HEK293T (cell line): ENCODE data around the gene NABP1.
"Not testable (repeated sequence)": the region's sequence is repeated elsewhere in the genome, so short reads cannot be mapped to it uniquely, and the experiment has no call there.

Experiments
- CTCF ChIA-PET: fragments of 350-600 bp; formaldehyde crosslinking; extraction: SDS; loops from one replicate; lab custom pipeline; 2021; ENCODE audit warnings: antibody characterized with exemption, inconsistent platforms; lab: Yijun Ruan, JAX
- POLR2A ChIA-PET: fragments of 350-600 bp; formaldehyde crosslinking; extraction: SDS; loops from one replicate; lab custom pipeline; 2020; ENCODE audit warnings: antibody characterized with exemption, inconsistent platforms; lab: Yijun Ruan, JAX
- DNase-seq: peaks from one replicate; pipeline ENCODE4 v3.0.0; 2012; ENCODE audit warnings: mixed read lengths; ENCODE audit errors: extremely low spot score
- ARNT ChIP-seq: fragments of 450-650 bp; IDR thresholded peaks from 2 replicates; pipeline ENCODE4 v1.6.1; 2017; ENCODE audit warnings: mild to moderate bottlenecking
- BHLHE40 ChIP-seq: fragments of 450-650 bp; IDR thresholded peaks from 2 replicates; pipeline ENCODE4 v1.6.1; 2016; ENCODE audit warnings: mild to moderate bottlenecking, moderate library complexity, borderline replicate concordance
- CTBP1 ChIP-seq: fragments of 450-650 bp; IDR thresholded peaks from 2 replicates; pipeline ENCODE4 v1.6.1; 2016; ENCODE audit warnings: borderline replicate concordance
- ELF4 ChIP-seq: fragments of 450-650 bp; IDR thresholded peaks from 2 replicates; pipeline ENCODE4 v1.6.1; 2017; ENCODE audit warnings: antibody characterized with exemption
- FOXA1 ChIP-seq: fragments of 450-650 bp; IDR thresholded peaks from 2 replicates; pipeline ENCODE4 v1.6.1; 2016; ENCODE audit warnings: mild to moderate bottlenecking
- FOXK2 ChIP-seq: fragments of 450-650 bp; IDR thresholded peaks from 2 replicates; pipeline ENCODE4 v1.6.1; 2016; ENCODE audit warnings: mild to moderate bottlenecking
- FOXM1 ChIP-seq: fragments of 450-650 bp; IDR thresholded peaks from 2 replicates; pipeline ENCODE4 v1.6.1; 2017; ENCODE audit warnings: mild to moderate bottlenecking, borderline replicate concordance
- HDGF ChIP-seq: fragments of 450-650 bp; IDR thresholded peaks from 2 replicates; pipeline ENCODE4 v1.6.1; 2017; ENCODE audit warnings: antibody characterized with exemption, borderline replicate concordance
- L3MBTL2 ChIP-seq: fragments of 450-650 bp; conservative IDR thresholded peaks from 2 replicates; pipeline ENCODE4 v1.6.1; 2016; ENCODE audit warnings: mild to moderate bottlenecking
- LEF1 ChIP-seq: fragments of 450-650 bp; IDR thresholded peaks from 2 replicates; pipeline ENCODE4 v1.6.1; 2017; ENCODE audit warnings: mild to moderate bottlenecking, borderline replicate concordance
- NFRKB ChIP-seq: fragments of 450-650 bp; IDR thresholded peaks from 2 replicates; pipeline ENCODE4 v1.6.1; 2016; ENCODE audit warnings: mild to moderate bottlenecking, moderate library complexity
- SP1 ChIP-seq: fragments of 450-650 bp; IDR thresholded peaks from 2 replicates; pipeline ENCODE4 v1.6.1; 2017
- SUZ12 ChIP-seq: fragments of 450-650 bp; IDR thresholded peaks from 2 replicates; pipeline ENCODE4 v1.6.1; 2016; ENCODE audit warnings: mild to moderate bottlenecking
- TARDBP ChIP-seq: fragments of 450-650 bp; IDR thresholded peaks from 2 replicates; pipeline ENCODE4 v1.6.1; 2016
- ZNF384 ChIP-seq: fragments of 450-650 bp; IDR thresholded peaks from 2 replicates; pipeline ENCODE4 v1.6.1; 2016
- TF ChIP-seq, protein P1 (sequence below): fragments of 450-650 bp; IDR thresholded peaks from 2 replicates; pipeline ENCODE4 v1.6.1; 2016

NABP1 gene

DNA sequence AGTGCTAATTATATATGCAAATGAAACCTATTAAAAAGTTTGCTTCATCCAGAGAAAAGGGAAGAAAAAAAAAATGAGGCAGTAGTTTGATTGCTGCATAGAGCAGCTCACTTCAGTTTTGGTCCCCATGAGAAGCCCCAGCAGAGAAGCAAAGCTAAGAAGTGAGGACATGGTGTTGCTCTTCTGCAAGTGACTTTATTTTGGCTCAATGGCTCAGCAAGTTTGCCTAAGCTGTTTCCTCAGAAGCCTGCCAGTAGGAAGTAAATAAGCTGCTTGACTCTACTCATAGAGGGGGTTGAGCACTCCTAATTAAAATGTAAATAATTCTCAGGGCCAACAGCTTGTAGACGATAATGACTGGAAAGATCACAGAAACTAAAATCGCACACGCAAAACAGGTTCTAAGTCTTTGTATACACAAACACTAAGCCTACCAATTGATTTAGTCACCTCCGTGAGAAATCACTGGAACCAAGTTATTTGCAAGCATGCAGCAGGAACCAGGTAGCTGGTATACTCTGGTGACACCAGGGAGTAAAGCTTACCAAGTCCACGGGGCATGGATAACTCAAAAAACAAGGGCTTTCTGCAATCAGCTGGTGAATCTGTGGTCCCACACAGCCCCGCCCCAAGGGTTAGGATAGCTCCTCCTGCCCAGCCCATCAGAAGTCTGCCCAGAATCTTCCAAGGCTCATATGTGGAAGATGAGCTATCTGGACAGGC lies 39.7 kb upstream of the NABP1 start:
- no peak for DNase-seq
- POLR2A ChIA-PET = interaction anchor here (0.6 to 2.2 kb wide), 2 partner anchors 40 to 77 kb away, joined by 3 to 8 read pairs; partner anchors contain the start of gene NABP1

DNA sequence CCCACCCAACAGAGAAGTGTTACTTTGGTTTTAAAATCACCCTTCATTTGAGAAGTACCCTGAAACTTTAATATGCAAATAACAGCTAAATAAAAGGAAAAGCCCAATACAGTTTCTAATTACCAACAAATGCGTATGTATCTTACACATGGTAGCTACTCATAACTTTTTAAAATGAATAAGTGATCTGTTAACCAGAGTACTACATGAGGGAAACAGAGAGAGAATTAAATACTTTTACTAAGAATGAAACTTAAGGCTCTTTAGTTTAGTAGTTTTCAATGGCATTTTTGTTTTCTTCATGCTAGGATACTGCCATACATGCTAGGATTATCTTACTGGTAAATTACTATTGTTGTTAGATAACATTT lies 39.1 kb upstream of the NABP1 start:
- POLR2A ChIA-PET = interaction anchor here (2.2 kb wide), 1 partner anchor 39 kb away, joined by 8 read pairs; the partner anchor contains the start of gene NABP1
- CTCF ChIA-PET = no interaction called here
- TF ChIP-seq ELF4 (no peak), CTBP1 (no peak), ZNF384 (no peak), SP1 (no peak), BHLHE40 (no peak), NFRKB (no peak), L3MBTL2 (no peak)
- TF ChIP-seq, protein P1, sequence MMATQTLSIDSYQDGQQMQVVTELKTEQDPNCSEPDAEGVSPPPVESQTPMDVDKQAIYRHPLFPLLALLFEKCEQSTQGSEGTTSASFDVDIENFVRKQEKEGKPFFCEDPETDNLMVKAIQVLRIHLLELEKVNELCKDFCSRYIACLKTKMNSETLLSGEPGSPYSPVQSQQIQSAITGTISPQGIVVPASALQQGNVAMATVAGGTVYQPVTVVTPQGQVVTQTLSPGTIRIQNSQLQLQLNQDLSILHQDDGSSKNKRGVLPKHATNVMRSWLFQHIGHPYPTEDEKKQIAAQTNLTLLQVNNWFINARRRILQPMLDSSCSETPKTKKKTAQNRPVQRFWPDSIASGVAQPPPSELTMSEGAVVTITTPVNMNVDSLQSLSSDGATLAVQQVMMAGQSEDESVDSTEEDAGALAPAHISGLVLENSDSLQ = no peak
- no peak for DNase-seq

More for the DNA sequence above, 39.7 kb upstream of the NABP1 start:
- CTCF ChIA-PET = no interaction called here
- no peak for TF ChIP-seq FOXM1
- TF ChIP-seq SP1 = no peak
- no peak for TF ChIP-seq SUZ12
- TF ChIP-seq FOXK2 = no peak
- TF ChIP-seq CTBP1 = no peak
- no peak for TF ChIP-seq LEF1
- no peak for TF ChIP-seq ARNT
- TF ChIP-seq TARDBP = no peak
- no peak for TF ChIP-seq L3MBTL2

DNA sequence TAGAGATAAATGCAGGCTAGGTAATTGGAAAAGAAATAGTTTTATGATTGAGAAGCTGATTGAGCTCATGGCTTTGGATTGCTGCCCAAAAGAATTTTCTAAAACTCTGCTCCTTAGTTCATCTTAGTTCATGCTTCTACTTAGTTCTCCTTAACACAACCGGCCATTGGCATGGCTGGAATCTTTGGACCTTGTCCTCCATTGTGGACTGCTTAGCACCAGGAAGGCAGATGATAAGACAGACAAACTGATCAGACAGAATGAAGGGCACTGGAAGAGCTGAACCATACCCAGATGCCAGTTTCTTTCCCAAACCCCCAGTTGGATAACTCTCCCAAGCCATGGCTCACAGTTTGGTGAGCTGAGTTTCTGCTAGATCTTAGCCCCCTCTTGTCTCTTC lies 36.3 kb upstream of the NABP1 start:
- ChIA-PET POLR2A (interaction anchor here (1.7 to 2.4 kb wide), 2 partner anchors 10 to 36 kb away, joined by 4 to 14 read pairs; partner anchors contain the start of gene NABP1), CTCF (no interaction called here)
- TF ChIP-seq ARNT (no peak), FOXK2 (no peak), HDGF (no peak), BHLHE40 (no peak)
- TF ChIP-seq, protein P1 = no peak
- DNase-seq = no peak

DNA sequence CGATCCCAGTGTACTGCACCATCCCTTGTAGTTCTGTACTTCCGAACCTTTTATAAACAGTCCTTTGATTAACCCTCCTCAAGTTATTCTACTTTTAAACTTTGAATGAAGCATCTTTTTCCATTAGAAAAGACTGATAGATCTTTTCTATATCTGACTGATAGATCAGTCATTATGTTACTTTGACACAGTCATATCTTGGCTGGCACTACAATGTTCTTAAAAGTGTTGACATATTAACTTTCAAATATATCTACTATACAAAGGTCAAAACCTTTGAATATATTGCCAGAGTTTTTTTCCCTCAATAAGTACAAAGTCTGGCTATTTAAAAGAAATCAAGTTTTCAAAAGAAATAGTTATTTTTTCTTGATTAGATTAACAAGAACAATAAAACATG lies 35.4 kb upstream of the NABP1 start:
- DNase-seq = no peak
- ChIA-PET CTCF (interaction anchor here (1.0 to 1.1 kb wide), 2 partner anchors 11 to 14 kb away, joined by 3 read pairs; no protein-coding TSS in a partner anchor), POLR2A (no interaction called here)
- TF ChIP-seq FOXM1 = no peak

DNA sequence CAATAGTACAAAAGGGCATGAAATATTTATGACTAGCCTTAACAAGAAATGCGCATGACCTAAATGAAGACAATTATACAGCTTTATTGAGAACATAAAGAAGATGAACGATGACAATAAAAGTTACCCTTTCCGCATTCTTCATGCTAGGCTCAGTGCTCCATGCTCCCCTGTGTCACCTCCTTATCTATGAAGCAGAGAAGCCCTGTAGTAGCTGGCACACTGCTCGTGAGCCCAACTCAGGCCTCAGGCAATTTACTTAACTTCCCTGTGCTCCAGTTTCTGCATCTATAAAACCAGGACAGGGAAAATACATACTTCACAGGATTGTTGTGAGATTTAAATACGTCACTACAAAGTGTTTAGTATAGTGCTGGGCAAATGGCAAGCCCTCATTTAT lies 34.5 kb upstream of the NABP1 start:
- POLR2A ChIA-PET = interaction anchor here (1.1 kb wide), 1 partner anchor 34 kb away, joined by 4 read pairs; the partner anchor contains the start of gene NABP1

DNA sequence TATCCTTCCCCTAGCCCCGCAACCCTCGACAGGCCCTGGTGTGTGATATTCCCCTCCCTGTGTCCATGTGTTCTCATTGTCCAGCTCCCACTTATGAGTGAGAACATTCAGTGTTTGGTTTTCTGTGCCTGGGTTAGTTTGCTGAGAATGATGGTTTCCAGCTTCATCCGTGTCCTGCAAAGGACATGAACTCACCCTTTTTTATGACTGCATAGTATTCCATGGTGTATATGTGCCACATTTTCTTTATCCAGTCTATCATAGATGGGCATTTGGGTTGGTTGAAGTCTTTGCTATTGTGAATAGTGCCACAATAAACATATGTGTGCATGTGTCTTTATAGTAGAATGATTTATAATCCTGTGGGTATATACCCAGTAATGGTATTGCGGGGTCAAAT lies 33.3 kb upstream of the NABP1 start:
- POLR2A ChIA-PET = interaction anchor here (1.2 kb wide), 1 partner anchor 33 kb away, joined by 3 read pairs; the partner anchor contains the start of gene NABP1
- DNase-seq, CTCF ChIA-PET: not testable (repeated sequence)

More for the DNA sequence above, 34.5 kb upstream of the NABP1 start:
- no peak for TF ChIP-seq TARDBP
- TF ChIP-seq, protein P1 = peak; percentile 51
- peak; percentile 24 for DNase-seq
- CTCF ChIA-PET = interaction anchor here (0.6 to 1.1 kb wide), 4 partner anchors 12 to 69 kb away, joined by 3 to 8 read pairs (median 4); no protein-coding TSS in a partner anchor

DNA sequence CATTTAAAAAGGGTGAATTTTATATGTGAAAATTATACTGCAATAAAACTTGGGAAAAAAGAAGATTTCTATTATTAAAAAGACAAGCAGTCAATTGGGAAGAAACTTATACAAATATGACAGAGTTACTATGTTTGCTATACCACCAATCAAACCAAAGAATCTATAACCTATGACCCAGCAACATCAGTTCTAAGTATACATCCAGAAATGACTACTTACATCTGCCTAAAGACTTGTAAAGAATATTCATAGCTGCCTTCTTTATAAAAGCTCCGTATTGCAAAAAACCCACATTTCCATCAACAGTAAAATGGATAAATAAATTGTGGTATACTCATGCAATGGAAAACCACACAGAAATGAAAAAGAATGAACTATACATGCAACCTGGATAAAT lies 32.9 kb upstream of the NABP1 start:
- POLR2A ChIA-PET = interaction anchor here (1.2 kb wide), 1 partner anchor 33 kb away, joined by 3 read pairs; the partner anchor contains the start of gene NABP1

More for the DNA sequence above, 32.9 kb upstream of the NABP1 start:
- CTCF ChIA-PET = no interaction called here
- DNase-seq = no peak
- TF ChIP-seq NFRKB (no peak), ZNF384 (no peak), HDGF (no peak), SUZ12 (no peak), SP1 (no peak), TARDBP (no peak), FOXM1 (no peak), CTBP1 (no peak), FOXK2 (no peak), LEF1 (no peak), BHLHE40 (no peak), FOXA1 (no peak), ARNT (no peak), L3MBTL2 (no peak), ELF4 (no peak)
- TF ChIP-seq, protein P1 = no peak
